ENCODE results near the gene CTXND1.
"Not testable (repeated sequence)": the region's sequence is repeated elsewhere in the genome, so short reads cannot be mapped to it uniquely, and the experiment has no call there.

The CTXND1 gene

DNA sequence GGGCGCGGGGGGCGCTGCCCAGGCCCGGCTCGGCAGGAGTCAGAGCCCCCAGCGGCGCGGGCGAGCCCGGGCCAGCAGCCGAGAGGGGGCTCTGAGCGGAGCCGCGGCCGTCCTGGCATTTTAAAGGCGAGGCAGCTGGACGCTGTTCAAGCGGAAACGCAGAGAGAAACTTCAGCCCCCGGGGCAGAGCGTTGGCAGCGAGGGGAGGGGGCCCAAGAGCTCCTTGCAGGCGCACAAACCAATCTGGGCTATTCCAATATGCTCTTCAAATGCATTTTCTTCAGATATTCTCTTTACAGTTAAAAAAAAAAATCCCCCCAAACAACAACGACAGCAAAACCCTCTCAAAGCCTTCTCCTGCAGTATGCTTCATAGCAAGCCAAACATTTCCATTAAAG, at the start of gene CTXND1:
TSS of gene CTXND1 (minus strand) at position 93 of the 398 bp plus-strand sequence. CDS start 50,264 bp downstream, outside the sequence.
- intact Hi-C loops (cut with DNase I), result no loop called here
- peak in 10 of 42 donors; percentile 8 to 51 (median 28) for DNase-seq

DNA sequence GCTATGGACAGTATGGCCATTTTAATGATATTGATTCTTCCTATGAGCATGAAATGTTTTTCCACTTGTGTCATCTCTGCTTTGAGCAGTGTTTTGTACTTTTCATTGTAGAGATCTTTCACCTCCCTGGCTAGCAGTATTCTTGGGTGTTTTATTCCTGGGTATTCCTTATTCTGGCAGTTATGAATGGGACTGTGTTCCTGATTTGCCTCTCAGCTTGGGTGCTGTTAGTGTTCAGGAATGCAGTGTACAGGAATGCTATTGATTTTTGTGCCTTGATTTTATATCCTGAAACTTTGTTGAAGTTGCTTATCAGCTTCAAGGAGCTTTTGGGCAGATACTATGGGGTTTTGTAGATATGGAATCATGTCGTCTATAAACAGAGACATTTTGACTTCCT, 49.5 kb upstream of the CTXND1 start:
- DNase-seq, result no peak
- intact Hi-C loops (cut with DNase I), result no loop called here

DNA sequence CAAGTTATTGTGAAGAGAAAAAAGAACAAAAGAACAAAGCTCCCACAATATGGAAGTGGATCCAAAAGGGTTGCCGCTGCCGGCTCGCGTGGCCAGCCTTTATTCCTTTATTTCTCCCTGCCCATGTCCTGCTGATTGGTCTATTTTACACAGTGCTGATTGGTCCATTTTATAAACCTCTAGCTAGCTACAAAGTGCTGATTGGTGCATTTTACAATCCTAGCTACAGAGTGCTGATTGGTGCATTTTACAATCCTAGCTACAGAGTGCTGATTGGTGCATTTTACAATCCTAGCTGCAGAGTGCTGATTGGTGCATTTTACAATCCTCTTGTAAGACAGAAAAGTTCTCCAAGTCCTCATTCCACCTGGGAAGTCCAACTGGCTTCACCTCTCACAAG, 43.8 kb upstream of the CTXND1 start:
- DNase-seq, result not testable (repeated sequence)

DNA sequence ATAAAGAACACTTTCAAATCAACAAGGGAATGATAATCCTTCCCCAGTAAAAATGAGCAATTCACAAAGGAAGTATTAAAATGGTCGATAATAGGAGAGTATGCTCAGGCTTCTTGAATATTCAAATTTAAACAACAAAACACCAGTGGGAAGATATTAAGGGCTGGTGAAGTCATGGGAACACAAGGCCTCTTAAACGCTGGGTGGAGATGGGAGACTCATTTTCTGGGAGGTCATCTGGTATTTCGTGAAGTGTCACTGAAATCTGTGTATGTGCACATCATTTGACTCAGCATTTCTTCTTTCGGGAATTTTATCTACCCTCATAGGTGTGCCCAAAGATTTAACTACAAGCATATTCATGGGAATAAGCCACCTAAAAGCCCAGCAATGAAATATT, 40.1 kb upstream of the CTXND1 start:
- DNase-seq, result no peak
- intact Hi-C loops (cut with DNase I), result no loop called here

More for the DNA sequence above, 43.8 kb upstream of the CTXND1 start:
- intact Hi-C loops (cut with DNase I), result not testable (repeated sequence)

DNA sequence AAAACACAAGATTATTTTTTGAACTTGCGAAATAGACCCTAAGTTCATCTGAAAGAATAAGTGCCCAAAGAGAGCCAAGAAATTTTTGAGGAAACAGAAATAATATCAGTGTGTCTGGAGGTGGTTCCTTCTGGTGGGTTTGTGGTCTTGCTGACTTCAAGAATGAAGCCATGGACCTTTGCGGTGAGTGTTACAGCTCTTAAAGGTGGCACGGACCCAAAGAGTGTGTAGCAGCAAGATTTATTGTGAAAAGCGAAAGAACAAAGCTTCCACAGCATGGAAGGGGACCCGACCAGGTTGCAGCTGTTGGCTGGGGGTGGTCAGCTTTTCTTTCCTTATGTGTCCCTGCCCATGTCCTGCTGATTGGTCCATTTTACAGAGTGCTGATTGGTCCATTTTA, 38.9 kb upstream of the CTXND1 start:
- intact Hi-C loops (cut with DNase I), result not testable (repeated sequence)

DNA sequence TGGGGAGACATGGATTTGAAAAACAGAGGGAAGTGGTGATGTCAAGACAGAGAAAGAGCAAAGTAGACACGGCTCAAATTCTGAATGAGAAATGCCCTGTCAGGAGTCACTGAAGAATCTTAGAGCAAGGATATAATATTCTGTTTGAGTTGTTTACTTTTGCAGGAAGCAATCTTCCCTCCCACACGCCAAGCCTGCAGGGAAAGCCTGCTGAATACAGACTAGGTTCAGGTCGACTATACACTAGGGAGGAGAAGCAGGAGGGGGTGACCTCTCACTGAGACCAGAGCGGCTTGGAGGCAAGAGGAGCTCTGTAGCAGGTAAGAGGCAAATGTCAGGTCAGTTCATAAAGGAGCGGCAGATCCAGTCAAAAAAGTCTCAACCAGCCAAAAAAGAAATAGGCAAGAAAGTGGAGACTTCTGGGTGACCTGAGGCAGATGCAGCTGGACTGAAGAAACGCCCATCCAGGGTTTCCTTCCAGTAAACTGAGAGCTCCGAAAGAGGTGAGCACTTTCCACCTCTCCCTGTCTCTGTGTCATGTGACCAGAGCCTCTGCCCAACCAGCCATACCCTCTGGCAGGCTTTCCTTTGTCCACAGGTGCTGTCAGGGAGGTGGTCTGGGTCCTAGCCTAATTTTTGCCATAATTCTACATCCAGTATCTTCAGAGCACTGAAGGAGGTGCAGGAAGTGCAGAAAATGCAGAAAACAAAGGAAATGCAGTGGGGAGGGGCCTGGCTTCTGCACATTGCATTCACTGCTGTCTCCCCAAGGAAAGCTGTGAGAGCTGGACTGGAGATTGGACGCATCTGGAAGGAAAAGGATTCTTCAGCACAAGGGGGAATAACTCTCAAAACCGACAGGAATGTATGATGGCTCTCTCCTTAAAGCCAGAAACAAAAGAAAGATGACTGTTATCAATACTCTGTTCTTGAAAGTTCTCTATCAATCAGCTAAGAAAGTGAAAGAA, 37.8 kb upstream of the CTXND1 start:
- no peak for DNase-seq
- intact Hi-C loops (cut with DNase I), result no loop called here

More for the DNA sequence above, 38.9 kb upstream of the CTXND1 start:
- not testable (repeated sequence) for DNase-seq

DNA sequence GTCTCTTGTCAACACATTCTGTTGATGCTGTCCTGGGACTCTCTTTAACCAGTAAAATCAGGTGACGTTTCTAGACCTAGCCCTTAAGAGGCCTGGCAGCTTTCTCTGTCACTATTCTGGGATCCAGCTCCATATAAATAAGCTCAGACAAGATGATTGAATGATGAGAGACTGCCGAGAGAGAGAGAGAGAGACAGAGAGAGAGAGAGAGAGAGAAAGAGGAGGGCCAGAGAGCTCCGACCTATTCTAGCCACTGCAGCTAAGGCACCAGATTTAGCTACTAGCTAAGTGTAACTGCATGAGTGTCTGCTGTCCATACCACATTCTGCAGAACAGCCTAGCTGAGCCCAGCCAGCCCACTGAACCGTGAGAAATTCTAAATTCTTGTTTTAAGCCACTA, 36.1 kb upstream of the CTXND1 start:
- DNase-seq, result no peak
- intact Hi-C loops (cut with DNase I), result no loop called here

DNA sequence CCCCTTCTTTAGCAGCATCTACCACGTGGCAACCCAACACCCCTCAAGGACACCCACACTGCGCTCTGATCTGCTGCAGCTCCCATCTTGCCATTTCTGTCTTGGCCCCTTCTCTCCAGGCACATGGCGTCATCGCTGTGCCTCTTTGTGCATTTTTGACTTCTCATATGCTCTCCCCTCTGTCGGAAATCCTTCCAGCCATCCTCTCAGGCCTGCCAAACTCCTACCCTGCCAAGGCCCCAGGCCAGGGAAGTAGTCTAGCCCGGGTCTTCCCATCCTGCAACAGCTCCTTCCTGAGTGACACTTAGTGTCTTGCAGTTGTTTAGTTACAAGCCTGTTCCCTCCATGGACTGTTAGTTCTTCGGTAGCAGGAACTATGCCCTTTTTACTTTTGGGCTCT, 34.0 kb upstream of the CTXND1 start:
- no peak for DNase-seq
- intact Hi-C loops (cut with DNase I), result no loop called here

DNA sequence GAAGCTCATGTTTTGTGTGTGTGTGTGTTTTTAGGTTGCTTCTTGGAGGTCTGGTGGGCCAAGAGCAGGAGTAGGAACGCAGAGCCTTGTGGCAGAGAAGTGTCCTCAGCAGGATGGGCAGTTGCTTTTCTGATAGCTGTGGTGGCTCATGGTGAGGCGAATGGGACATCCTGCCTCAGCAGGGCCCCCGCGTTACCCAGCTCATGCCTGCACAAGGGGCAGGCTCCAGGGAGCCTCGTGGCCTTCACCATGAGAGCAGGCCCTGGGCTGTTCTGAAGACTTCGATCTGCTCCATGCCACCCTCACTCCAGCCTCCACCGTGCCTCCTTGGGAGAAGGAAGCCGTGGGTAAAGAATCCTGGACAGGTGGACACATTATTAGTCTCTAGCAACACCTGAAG, 33.4 kb upstream of the CTXND1 start:
- intact Hi-C loops (cut with DNase I), result no loop called here
- no peak for DNase-seq

DNA sequence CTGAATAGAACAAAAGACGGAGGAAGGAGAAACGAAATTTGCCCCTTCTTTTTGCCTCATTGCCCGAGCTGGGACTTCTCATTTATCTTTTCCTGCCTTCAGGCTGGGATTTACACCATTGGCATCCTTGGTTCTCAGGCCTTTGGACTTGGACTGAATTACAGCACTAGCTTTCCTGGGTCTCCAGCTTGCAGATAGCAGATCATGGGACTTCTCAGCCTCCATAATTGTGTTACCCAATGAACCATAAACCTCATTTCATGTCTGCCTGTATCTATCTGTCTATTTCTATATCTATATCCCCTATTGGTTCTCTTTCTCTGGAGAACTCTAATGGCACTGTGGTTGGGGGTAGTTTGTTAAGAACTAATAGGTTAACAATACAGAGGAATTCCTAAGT, 31.5 kb upstream of the CTXND1 start:
- intact Hi-C loops (cut with DNase I), result no loop called here
- DNase-seq, result peak in 1 of 42 donors; percentile 16

DNA sequence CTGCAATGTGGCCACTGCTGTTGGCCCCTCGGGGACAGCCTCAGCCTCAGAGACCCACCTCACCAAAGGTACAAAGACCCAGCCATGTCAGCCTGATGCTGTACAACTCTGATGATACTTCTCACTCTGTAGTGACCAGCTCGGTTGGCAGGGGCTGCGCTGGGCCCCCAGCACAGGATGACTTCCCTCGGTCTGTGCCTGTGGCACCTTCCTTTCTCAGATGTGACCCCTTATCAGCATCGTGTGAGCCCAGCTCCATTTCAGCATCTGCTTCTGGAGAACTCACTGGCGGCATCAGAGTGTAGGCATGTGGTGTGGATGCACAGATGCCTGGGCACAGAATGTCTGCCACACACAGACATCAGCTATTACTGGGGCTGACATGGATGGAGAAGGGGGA, 25.1 kb upstream of the CTXND1 start:
- intact Hi-C loops (cut with DNase I), result no loop called here
- DNase-seq, result no peak

DNA sequence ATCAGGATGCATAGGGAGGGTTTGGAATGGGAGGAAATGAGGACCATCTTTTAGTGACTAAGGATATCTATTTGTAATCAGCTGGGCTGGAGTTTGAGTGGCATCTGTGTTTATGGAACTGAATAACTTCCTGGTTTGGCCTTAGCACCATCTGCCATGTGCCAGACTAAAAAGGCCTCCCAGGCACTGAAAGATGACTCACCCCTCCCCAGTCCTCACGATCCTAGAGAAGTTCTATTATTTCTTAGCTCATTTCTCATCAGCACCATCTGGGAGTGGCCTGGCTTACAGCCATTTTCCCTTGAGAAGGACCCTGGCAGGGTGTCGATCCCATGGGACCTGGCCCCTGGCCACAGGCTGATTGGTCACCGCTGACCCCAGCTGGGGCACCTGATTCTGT, 23.9 kb upstream of the CTXND1 start:
- intact Hi-C loops (cut with DNase I), result no loop called here
- DNase-seq, result peak in 1 of 42 donors; percentile 37

DNA sequence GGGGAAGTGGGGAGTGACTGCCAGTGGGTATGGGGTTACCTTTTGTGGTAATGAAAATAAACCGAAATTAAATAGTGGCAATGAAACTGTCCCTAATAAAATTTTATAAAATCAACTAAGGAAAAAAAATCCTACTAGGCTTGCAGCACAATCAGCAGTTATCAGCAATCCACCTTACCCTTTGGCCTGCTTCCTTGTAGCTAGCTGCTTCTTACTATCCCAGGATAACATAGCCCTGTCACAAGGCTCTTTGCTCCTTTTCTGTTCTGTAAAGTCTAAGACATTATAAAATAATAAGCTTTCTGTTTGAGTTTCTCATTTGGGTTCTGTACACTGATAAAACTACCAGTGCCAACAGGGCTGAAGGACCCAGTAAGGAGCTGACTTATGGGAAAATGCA, 23.0 kb upstream of the CTXND1 start:
- no peak for DNase-seq
- intact Hi-C loops (cut with DNase I), result no loop called here

DNA sequence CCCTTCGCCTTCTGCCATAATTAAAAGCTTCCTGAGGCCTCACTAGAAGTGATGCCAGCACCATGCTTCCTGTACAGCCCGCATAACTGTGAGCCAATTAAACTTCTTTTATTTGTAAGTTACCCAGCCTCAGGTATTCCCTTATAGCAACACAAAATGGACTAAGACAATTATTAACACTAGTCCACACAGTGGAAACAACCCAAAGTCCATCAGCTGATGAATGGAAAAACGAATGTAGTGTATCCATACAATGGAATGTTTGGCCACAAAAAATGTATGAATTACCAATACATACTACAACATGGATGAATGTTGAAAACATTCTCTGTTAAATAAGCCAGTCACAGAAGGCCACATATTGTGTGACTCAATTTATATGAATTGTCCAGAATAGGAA, 22.5 kb upstream of the CTXND1 start:
- intact Hi-C loops (cut with DNase I), result no loop called here
- DNase-seq, result no peak

DNA sequence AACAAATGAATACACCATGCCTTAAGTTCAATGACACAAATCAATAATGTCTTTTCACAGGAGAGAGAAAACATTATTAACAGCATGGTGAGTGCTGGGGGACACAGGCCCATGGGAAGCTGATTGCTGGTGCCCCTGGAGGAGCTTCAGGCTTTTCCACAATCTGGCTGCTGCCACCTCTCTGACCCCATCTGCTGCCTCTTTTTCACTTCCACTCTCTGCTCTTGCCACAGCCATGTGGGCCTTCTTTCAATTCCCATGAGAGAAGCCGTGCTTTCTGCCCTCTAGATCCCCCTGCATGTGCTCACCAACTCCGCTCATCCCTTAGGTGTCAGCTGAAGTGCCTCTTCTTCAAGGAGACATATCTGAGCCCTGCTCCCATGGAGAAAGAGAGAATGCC, 21.0 kb upstream of the CTXND1 start:
- DNase-seq, result no peak
- intact Hi-C loops (cut with DNase I), result no loop called here

DNA sequence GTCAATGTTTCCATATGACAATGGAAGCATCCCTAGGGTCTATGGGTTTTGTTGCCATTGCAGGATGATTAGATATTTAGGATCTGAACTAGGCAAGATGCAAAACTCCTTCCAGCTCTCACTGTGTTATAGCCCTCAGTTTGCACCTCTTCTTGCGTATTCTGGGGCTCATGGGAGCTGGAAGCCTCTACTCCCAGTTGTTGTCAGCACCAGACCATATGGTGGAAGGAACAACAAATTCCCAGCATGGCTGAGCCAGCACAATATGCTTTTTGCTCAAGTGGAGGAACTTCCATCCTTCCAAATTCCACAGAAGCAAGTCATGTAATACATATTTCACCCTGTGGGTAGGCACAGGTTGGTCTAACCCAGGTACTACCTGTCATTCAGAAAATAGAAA, 18.5 kb upstream of the CTXND1 start:
- intact Hi-C loops (cut with DNase I), result no loop called here
- no peak for DNase-seq

DNA sequence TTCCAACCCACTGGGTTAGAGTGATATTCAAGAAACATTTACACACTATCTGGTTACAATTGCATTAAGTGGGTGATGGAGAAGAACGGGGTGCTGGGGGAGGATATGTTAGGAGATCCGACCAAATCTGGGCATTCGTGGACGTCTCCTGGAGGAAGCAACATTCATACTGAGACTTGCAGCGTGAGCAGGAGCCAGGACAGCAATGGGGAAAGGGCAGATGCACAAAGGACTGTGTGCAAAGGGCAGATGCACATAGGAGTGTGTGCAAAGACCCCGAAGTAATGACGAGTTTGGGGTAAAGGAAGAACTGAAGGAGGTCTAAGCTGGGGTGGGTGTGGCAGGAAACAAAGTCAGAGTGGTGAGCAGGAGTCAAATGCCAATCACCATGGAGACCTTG, 16.1 kb upstream of the CTXND1 start:
- intact Hi-C loops (cut with DNase I), result no loop called here
- DNase-seq, result no peak

DNA sequence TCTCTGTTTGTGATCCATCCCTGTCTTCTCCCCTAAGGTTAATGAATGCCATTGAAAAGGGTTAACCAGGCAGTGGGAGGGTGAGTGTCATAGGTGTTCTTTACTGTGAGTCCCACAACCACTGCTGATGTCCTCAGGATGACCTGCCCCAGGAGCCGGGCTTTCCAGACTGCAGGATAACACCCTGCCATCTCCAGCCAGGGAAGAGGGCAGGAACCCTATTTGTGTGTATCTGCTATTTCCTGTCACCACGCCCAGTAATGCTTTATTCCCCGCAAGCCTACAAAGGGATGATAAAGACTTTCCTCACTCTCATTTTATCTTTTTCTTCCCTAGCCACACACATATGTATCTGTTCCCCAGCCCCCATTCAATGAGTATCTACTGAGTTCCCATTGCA, 15.6 kb upstream of the CTXND1 start:
- no peak for DNase-seq
- intact Hi-C loops (cut with DNase I), result no loop called here

DNA sequence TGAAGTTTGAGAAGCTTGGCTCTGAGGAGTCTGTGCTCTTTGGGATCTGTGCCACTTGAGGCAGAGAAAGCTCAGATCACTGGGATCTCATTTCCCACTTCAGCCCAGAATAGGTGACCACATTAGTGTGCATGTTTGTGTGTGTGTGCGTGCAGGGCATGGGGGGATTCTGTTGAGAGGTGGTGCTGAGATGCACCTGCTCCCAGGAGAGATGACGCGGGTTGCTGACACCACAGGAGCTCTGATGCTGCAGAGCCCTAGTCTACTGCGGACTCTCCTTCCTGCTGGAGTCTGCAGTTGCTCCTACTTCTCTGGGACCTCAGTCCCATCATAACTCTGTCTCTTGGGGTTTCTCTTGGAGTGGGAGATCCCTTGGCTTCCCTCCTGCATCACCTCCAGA, 14.7 kb upstream of the CTXND1 start:
- no peak for DNase-seq
- intact Hi-C loops (cut with DNase I), result no loop called here

DNA sequence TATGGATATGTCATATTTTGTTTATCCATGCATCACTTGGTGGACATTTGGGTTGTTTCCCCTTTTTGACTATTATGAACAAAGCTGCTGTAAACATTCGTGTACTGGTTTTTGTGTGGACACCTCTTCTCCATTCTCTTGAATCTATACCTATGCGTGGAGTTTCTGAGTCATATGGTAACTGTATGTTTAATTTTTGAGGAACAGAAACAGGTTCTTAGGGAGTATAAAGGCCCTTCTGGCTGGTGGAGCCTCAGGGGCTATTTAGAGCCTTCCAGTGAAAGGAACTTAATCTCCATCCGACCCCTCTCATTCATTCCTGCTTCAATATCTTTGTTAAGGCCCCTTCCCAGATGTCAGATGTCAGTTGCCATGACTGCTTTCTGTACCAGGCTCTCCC, 14.1 kb upstream of the CTXND1 start:
- intact Hi-C loops (cut with DNase I), result no loop called here
- DNase-seq, result no peak

DNA sequence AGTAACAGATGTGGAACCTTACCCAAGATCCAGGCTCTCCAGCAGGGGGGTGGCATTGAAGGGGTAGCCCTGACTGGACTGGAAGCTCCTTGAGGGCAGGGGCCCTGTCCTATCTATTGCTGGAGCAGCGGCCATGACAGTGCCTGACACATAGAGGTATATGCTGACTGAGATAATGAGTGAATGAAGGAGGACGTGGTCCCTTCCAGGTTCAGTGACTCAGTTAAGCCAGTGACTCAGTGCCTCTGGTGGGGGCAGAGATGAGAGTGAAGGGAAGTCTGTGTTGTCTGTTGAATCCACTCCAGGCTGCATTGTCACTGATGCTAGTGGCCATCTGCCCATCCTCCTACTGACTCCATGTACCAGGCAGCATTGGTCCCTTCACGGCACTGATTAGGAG, 13.0 kb upstream of the CTXND1 start:
- peak in 3 of 42 donors; percentile 16 to 43 (median 21) for DNase-seq
- intact Hi-C loops (cut with DNase I), result no loop called here

Data from head of caudate nucleus (tissue), 42 donors.